MCF 10A (cell line): ENCODE results near the gene KAZN. TPM values are rescaled to one million over a fixed set of nuclear protein-coding genes. Genes with fewer than 3 reads are reported as not detected.

Source experiments
- BruUV-seq: library from RNA; stranded (reverse); fragments of 400-500 nt; replicated peaks from 2 replicates; lab custom pipeline; 2021; lab: Mats Ljungman, UMichigan
- CTCF ChIA-PET: fragments of 300-600 bp; sonication (Branson Sonifier 250); formaldehyde crosslinking; extraction: SDS; loops from one replicate; lab custom pipeline; 2021; ENCODE audit warnings: antibody characterized with exemption, inconsistent platforms; lab: Yijun Ruan, JAX
- POLR2A ChIA-PET: fragments of 300-600, 350-650 bp; sonication (Branson Sonifier 250); formaldehyde crosslinking; extraction: SDS; loops from one replicate; lab custom pipeline; 2020; ENCODE audit warnings: antibody characterized with exemption, inconsistent platforms; lab: Yijun Ruan, JAX
- DNase-seq: peaks from one replicate; pipeline ENCODE4 v3.0.0-alpha.2; 2018; ENCODE audit not compliant: unreplicated experiment
- H3K27ac Mint-ChIP-seq: one replicate; pipeline ENCODE4 v1.8.0; 2022; ENCODE audit warnings: mild to moderate bottlenecking, low read depth, mixed read lengths; ENCODE audit not compliant: unreplicated experiment
- H3K27me3 Mint-ChIP-seq: one replicate; pipeline ENCODE4 v1.8.0; 2022; ENCODE audit warnings: mixed read lengths; ENCODE audit not compliant: insufficient read depth, unreplicated experiment
- H3K36me3 Mint-ChIP-seq: one replicate; pipeline ENCODE4 v1.8.0; 2022; ENCODE audit warnings: mild to moderate bottlenecking, moderate library complexity, mixed read lengths; ENCODE audit not compliant: insufficient read depth, unreplicated experiment
- H3K4me1 Mint-ChIP-seq: one replicate; pipeline ENCODE4 v1.8.0; 2022; ENCODE audit warnings: mixed read lengths; ENCODE audit not compliant: insufficient read depth, unreplicated experiment
- H3K4me3 Mint-ChIP-seq: one replicate; pipeline ENCODE4 v1.8.0; 2022; ENCODE audit warnings: mild to moderate bottlenecking, moderate library complexity, mixed read lengths; ENCODE audit not compliant: unreplicated experiment
- H3K9me3 Mint-ChIP-seq: one replicate; pipeline ENCODE4 v1.8.0; 2022; ENCODE audit warnings: mixed read lengths; ENCODE audit not compliant: unreplicated experiment
- CTCF ChIP-seq: fragments of 200-600 bp; IDR thresholded peaks from one replicate; pipeline ENCODE4 v1.8.0; 2022; ENCODE audit warnings: antibody characterized with exemption, mild to moderate bottlenecking; ENCODE audit not compliant: unreplicated experiment
- intact Hi-C: fragments of 100-400 bp; cut with micrococcal nuclease; formaldehyde crosslinking; loops from 2 replicates; pipeline ENCODE4 v1.14.1; 2022
- total RNA-seq: library from RNA; stranded (reverse); gene quantifications from 2 replicates; pipeline ENCODE4 v1.2.3, GENCODE V29; 2022

Gene KAZN
- total RNA-seq, 1 experiment from 2014 or later, result 3.3 TPM

DNA sequence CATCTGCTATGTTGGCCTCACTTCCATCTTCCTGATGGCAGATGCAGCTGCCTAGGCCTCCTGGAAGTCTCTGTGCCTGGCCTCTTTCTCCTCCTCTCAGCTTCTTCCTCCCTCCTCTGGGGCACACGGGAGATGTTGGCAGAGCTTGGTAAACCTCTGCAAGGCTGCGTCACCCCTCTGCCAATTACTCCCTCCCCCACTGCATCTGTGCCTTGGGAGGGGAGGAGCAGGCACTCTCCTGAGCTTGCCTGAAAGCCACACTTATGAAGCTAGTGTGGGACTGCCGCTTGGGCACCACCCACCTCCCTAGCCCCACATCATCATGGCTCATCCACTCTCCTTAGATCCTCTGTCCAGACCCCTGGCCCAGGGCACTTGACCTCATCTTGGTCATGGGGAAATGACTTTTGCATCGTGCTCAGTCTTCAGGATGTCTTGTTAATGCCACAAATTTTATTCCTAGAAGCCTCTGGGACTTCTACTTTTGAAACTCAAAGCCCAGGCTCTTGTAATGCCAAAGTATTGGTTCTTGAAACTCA lies 547.7 kb downstream of the KAZN start:
- CTCF ChIA-PET, result no interaction called here
- no peak for TF ChIP-seq CTCF
- H3K27me3 Mint-ChIP-seq, result peaks cover 8% of the 10 kb centered on the region
- POLR2A ChIA-PET, result no interaction called here
- H3K4me3 Mint-ChIP-seq, result no peak overlapping the region
- BruUV-seq, result no TSS peak
- H3K27ac Mint-ChIP-seq, result no peak overlapping the region
- H3K4me1 Mint-ChIP-seq, result no peaks in the 10 kb centered on the region
- peaks cover 7% of the 10 kb centered on the region for H3K36me3 Mint-ChIP-seq
- no peak for DNase-seq
- H3K9me3 Mint-ChIP-seq, result no peaks in the 10 kb centered on the region
- intact Hi-C loops, result no loop called here

DNA sequence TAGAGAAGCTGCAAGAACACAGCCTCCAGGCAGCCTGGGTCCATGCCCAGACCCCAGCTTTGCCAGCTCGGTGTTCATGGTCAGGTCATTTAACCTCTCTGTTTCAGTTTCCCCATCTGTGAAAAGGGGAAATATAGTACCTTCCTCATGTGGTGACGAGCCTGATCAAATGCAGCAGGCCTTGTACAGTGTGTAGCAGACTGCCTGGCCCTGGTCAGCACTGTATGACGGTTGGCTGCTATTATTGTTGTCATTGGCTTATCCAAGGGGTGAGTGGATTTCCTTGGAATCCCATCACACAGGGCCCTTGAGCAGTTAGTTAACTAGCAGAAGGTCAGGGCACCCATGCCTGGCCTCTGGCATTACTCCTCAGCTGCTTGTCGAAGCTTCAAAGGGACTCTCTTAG lies 548.5 kb downstream of the KAZN start:
- TF ChIP-seq CTCF, result no peak
- intact Hi-C loops, result no loop called here

DNA sequence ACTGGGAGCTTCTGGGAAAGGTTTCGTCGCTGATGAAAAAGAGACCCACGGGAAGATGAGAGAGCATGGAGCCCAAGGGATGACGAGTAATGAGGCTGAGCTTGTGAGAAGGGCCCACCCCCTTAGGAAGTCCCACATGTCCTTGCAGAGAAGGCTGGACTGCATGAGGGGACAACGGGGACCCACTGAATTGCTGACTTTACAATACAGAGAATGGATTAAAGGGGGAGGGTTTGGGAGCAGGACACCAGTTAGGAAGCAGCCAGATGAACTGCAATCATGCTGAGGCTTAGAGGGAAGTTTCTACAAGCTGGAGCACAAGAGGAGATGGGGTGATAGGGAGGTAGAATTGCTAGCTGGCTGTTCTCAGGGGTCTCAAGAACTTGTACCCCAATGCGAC lies 549.5 kb downstream of the KAZN start:
- Mint-ChIP-seq H3K27ac (no peak overlapping the region), H3K36me3 (peaks cover 7% of the 10 kb centered on the region), H3K4me1 (no peaks in the 10 kb centered on the region), H3K27me3 (peaks cover 4% of the 10 kb centered on the region), H3K9me3 (no peaks in the 10 kb centered on the region), H3K4me3 (no peak overlapping the region)
- ChIA-PET POLR2A (no interaction called here), CTCF (interaction anchor here (0.6 to 1.3 kb wide), 5 partner anchors 10 to 154 kb away, joined by 3 to 5 read pairs (median 3); no protein-coding TSS in a partner anchor)
- BruUV-seq, result no TSS peak
- TF ChIP-seq CTCF, result no peak
- no peak for DNase-seq
- intact Hi-C loops, result no loop called here

More for the DNA sequence above, 548.5 kb downstream of the KAZN start:
- DNase-seq, result no peak
- Mint-ChIP-seq H3K4me1 (no peaks in the 10 kb centered on the region), H3K27ac (no peak overlapping the region), H3K27me3 (peaks cover 8% of the 10 kb centered on the region), H3K36me3 (peaks cover 7% of the 10 kb centered on the region), H3K4me3 (no peak overlapping the region), H3K9me3 (no peaks in the 10 kb centered on the region)
- BruUV-seq, result no TSS peak
- CTCF ChIA-PET, result interaction anchor here (1.3 kb wide), 1 partner anchor 9 kb away, joined by 3 read pairs; no protein-coding TSS in a partner anchor
- POLR2A ChIA-PET, result no interaction called here

- POLR2A ChIA-PET, result no interaction called here
- intact Hi-C loops, result no loop called here
- Mint-ChIP-seq H3K4me1 (no peaks in the 10 kb centered on the region), H3K27me3 (no peaks in the 10 kb centered on the region), H3K36me3 (peaks cover 7% of the 10 kb centered on the region), H3K9me3 (no peaks in the 10 kb centered on the region), H3K4me3 (no peak overlapping the region), H3K27ac (no peak overlapping the region)
- BruUV-seq, result no TSS peak
- no peak for DNase-seq
- TF ChIP-seq CTCF, result no peak
- CTCF ChIA-PET, result interaction anchor here (0.6 to 1.3 kb wide), 4 partner anchors 11 to 154 kb away, joined by 3 to 5 read pairs (median 3); no protein-coding TSS in a partner anchor
Measured at GRCh38 chr1:15148475-15148874, 550.0 kb downstream of the KAZN start.
